Stimulated activated CD4-positive, alpha-beta T cell treated with anti-CD3 and anti-CD28 coated beads, Interleukin-1b, Interleukin-23, amount 100 ng/mL, for 1 hour (primary cell): ENCODE measurements around the gene CS.

Experiments used
- DNase-seq, 2 donors: peaks; one replicate each; pipeline ENCODE4 v3.0.0-alpha.2; 2020; ENCODE audit warnings: low read depth in 2 of 2

CS gene

GRCh38 chr12:56247923-56248322, 52.2 kb downstream of the CS start:
- no peak for DNase-seq

GRCh38 chr12:56244494-56244893, 55.6 kb downstream of the CS start:
- DNase-seq, result no peak

GRCh38 chr12:56243731-56244181, 56.4 kb downstream of the CS start:
- no peak for DNase-seq

GRCh38 chr12:56242986-56243385, 57.1 kb downstream of the CS start:
- DNase-seq, result no peak

- DNase-seq, result no peak
These were observed 58.5 kb downstream of the CS start for GRCh38 chr12:56241424-56242303.

- DNase-seq, result no peak
These were observed 62.6 kb downstream of the CS start for GRCh38 chr12:56237552-56237951.

- no peak for DNase-seq
These were observed 63.1 kb downstream of the CS start for GRCh38 chr12:56236985-56237384.

- DNase-seq, result no peak
These were observed 64.0 kb downstream of the CS start for GRCh38 chr12:56236091-56236490.

GRCh38 chr12:56234746-56235436, 65.2 kb downstream of the CS start:
- no peak for DNase-seq

- no peak for DNase-seq
These were observed 68.9 kb downstream of the CS start for GRCh38 chr12:56231184-56231582.

GRCh38 chr12:56230432-56231183, 69.5 kb downstream of the CS start:
- no peak for DNase-seq

- DNase-seq, result no peak
These were observed 70.2 kb downstream of the CS start, which contains the start of gene SLC39A5 for GRCh38 chr12:56229916-56230431. SLC39A5 (plus strand) TSS chr12:56230051; CDS start chr12:56231275, 1,224 bp downstream.

GRCh38 chr12:56229082-56229481, 71.0 kb downstream of the CS start:
- no peak for DNase-seq

- DNase-seq, result no peak
These were observed 75.2 kb downstream of the CS start for GRCh38 chr12:56224954-56225353.

- DNase-seq, result peak; percentile 77 to 83
These were observed 75.9 kb downstream of the CS start, which contains the start of gene NABP2 for GRCh38 chr12:56224102-56224701. NABP2 (plus strand) TSS chr12:56224342; CDS start chr12:56224857, 515 bp downstream.

- no peak for DNase-seq
These were observed 76.5 kb downstream of the CS start for GRCh38 chr12:56223571-56224101.

- DNase-seq, result no peak
These were observed 77.6 kb downstream of the CS start for GRCh38 chr12:56222531-56222895.

GRCh38 chr12:56221757-56222530, 78.2 kb downstream of the CS start, which contains the start of gene RNF41:
RNF41 (minus strand) TSS chr12:56221922; CDS start chr12:56214047, 7,875 bp downstream.
- DNase-seq, result peak; percentile 79 to 84
